ENCODE measurements around the gene PARD6B. TPM values are rescaled to one million over a fixed set of nuclear protein-coding genes. Genes with fewer than 3 reads are reported as not detected.
A peak's percentile ranks its signal among the peaks of the same experiment; 100 is the strongest.

PARD6B gene
- 4.4 and 5.8 TPM in 2 replicates for total RNA-seq (2014; rRNA removed; shearing (Covaris generic))
- 5.1 and 6.1 TPM in 2 replicates for total RNA-seq (2022)
- Bru-seq, nascent RNA = percentile 64 among the genes with signal in this experiment
- BruChase-seq, experiment 1, labeled RNA remaining after a 6-hour chase = percentile 63 among the genes with signal in this experiment
- percentile 64 among the genes with signal in this experiment for BruChase-seq, experiment 2, labeled RNA remaining after a 2-hour chase
- long read RNA-seq, full-length matches to known transcripts = 1 of 1 reads
- long read RNA-seq, partial matches to known transcripts = 0 of 1 reads
- long read RNA-seq, other reads (novel, unspliced or antisense) = 0 of 1 reads

- POLR2A ChIA-PET = interaction anchor here (0.7 to 0.8 kb wide), 3 partner anchors 45 to 178 kb away, joined by 3 to 5 read pairs (median 3); no protein-coding TSS in a partner anchor
Measured at GRCh38 chr20:50731055-50731929, at the start of gene PARD6B. TSS of gene PARD6B (plus strand) at chr20:50731580. CDS start at chr20:50731787, 207 bp downstream.

DNA sequence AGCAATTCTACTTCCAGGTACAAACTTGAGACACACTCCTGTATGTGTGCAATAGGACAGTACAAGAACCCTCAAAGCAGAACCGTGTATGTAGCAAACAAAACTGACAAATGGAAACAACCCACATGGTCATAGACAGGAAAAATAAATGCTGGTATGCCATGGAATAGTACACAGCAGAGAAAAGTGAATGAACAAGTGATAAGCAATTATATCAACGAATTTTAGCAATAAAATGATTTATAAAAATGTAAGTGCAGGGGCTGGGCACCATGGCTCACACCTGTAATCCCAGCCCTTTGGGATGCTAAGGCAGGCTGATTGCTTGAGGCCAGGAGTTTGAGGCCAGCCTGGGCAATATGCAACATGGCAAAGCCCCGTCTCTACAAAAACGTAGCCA, 49.3 kb upstream of the PARD6B start:
- no peaks in the 10 kb centered on the region for H3K9me2 ChIP-seq (ENCODE audit: insufficient read depth, low read length)
- no peak overlapping the region for H3K4me3 ChIP-seq (ENCODE audit: low read depth, low read length, poor library complexity, severe bottlenecking)
- intact Hi-C loops (cut with micrococcal nuclease; ENCODE audit: unreplicated experiment) = no loop called here
- H3K9me3 ChIP-seq (ENCODE audit: low read length) = no peaks in the 10 kb centered on the region
- H3K36me3 ChIP-seq (ENCODE audit: insufficient read depth, low read length) = no peaks in the 10 kb centered on the region
- no peak overlapping the region for H3K4me2 ChIP-seq (ENCODE audit: low read length)
- no peaks in the 10 kb centered on the region for H4K20me1 ChIP-seq (ENCODE audit: insufficient read depth, low read length)
- H3K4me1 ChIP-seq (ENCODE audit: insufficient read depth, low read length, poor library complexity, severe bottlenecking) = no peaks in the 10 kb centered on the region
- no peak overlapping the region for H3K27ac ChIP-seq (ENCODE audit: low read depth, low read length, poor library complexity, severe bottlenecking)
- ChIA-PET CTCF (ENCODE audit: unreplicated experiment) (no interaction called here), POLR2A (no interaction called here)
- no peak for DNase-seq (ENCODE audit: low spot score)
- no TSS peak for BruUV-seq (replicated peaks)
- TF ChIP-seq, protein P1, sequence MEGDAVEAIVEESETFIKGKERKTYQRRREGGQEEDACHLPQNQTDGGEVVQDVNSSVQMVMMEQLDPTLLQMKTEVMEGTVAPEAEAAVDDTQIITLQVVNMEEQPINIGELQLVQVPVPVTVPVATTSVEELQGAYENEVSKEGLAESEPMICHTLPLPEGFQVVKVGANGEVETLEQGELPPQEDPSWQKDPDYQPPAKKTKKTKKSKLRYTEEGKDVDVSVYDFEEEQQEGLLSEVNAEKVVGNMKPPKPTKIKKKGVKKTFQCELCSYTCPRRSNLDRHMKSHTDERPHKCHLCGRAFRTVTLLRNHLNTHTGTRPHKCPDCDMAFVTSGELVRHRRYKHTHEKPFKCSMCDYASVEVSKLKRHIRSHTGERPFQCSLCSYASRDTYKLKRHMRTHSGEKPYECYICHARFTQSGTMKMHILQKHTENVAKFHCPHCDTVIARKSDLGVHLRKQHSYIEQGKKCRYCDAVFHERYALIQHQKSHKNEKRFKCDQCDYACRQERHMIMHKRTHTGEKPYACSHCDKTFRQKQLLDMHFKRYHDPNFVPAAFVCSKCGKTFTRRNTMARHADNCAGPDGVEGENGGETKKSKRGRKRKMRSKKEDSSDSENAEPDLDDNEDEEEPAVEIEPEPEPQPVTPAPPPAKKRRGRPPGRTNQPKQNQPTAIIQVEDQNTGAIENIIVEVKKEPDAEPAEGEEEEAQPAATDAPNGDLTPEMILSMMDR (conservative IDR thresholded peaks at IDR 0.05; ENCODE audit: low read length) = no peak
- no peak for TF ChIP-seq EZH2phosphoT487 (IDR thresholded peaks at IDR 0.05; ENCODE audit: borderline replicate concordance, low read depth, low read length)
- no peak overlapping the region for H2AFZ ChIP-seq (ENCODE audit: low read length)
- no peaks in the 10 kb centered on the region for H3K79me2 ChIP-seq (ENCODE audit: insufficient read depth, low read depth, low read length)

More at GRCh38 chr20:50731055-50731929, at the start of gene PARD6B:
- H3K4me1 ChIP-seq (ENCODE audit: insufficient read depth, low read length, poor library complexity, severe bottlenecking) = peaks cover 29% of the 10 kb centered on the region
- H3K4me2 ChIP-seq (ENCODE audit: low read length) = peak within 1 kb of the TSS; percentile 82
- peaks cover 4% of the 10 kb centered on the region; the same call in 1 of the 2 replicates for H3K36me3 ChIP-seq (ENCODE audit: insufficient read depth, low read length)
- no peaks in the 10 kb centered on the region; the same call in 1 of the 2 replicates for H4K20me1 ChIP-seq (ENCODE audit: insufficient read depth, low read length)
- H3K9me2 ChIP-seq (ENCODE audit: insufficient read depth, low read length) = no peaks in the 10 kb centered on the region
- peak within 1 kb of the TSS; percentile 24 for H3K27ac ChIP-seq (ENCODE audit: low read depth, low read length, poor library complexity, severe bottlenecking)
- peak; percentile 100 for DNase-seq (ENCODE audit: low spot score)
- peak within 1 kb of the TSS; percentile 75 for H3K4me3 ChIP-seq (ENCODE audit: low read depth, low read length, poor library complexity, severe bottlenecking)
- BruUV-seq (replicated peaks) = no TSS peak
- CTCF ChIA-PET (ENCODE audit: unreplicated experiment) = no interaction called here
- TF ChIP-seq, protein P1 (conservative IDR thresholded peaks at IDR 0.05; ENCODE audit: low read length) = no peak
- TF ChIP-seq EZH2phosphoT487 (IDR thresholded peaks at IDR 0.05; ENCODE audit: borderline replicate concordance, low read depth, low read length) = peak; percentile 46; the same call in 1 of the 2 replicates
- no peaks in the 10 kb centered on the region for H3K9me3 ChIP-seq (ENCODE audit: low read length)
- H3K79me2 ChIP-seq (ENCODE audit: insufficient read depth, low read depth, low read length) = peaks cover 17% of the 10 kb centered on the region; the same call in 1 of the 2 replicates
- peak within 1 kb of the TSS; percentile 92 for H2AFZ ChIP-seq (ENCODE audit: low read length)
- intact Hi-C loops (cut with micrococcal nuclease; ENCODE audit: unreplicated experiment) = loop anchor here (1.0 to 5.0 kb wide), 3 partner anchors 200 to 539 kb away; partner anchors contain the start of genes ADNP, CEBPB, DPM1 and MOCS3
